Measurements from ENCODE around the gene FANCL. TPM values are rescaled to one million over a fixed set of nuclear protein-coding genes. Genes with fewer than 3 reads are reported as not detected.
"Not testable (repeated sequence)": the region's sequence is repeated elsewhere in the genome, so short reads cannot be mapped to it uniquely, and the experiment has no call there.

Gene FANCL
- polyA plus RNA-seq, 1 experiment: 18.8 TPM

- Histone ChIP-seq H3K27ac (ENCODE audit: low read depth, low read length) (no peak overlapping the region), H3K9me3 (ENCODE audit: control insufficient read depth, insufficient read depth, low read length) (no peaks in the 10 kb centered on the region), H3K4me3 (ENCODE audit: low read depth, low read length) (no peak overlapping the region), H3K27me3 (ENCODE audit: control insufficient read depth, insufficient read depth, low read length) (no peaks in the 10 kb centered on the region)
- ChIA-PET CTCF (no interaction called here), POLR2A (interaction anchor here (0.8 kb wide), 1 partner anchor 14 kb away, joined by 3 read pairs; the partner anchor contains the start of gene FANCL)
- no peak for TF ChIP-seq CTCF (IDR thresholded peaks at IDR 0.05; ENCODE audit: low read depth, low read length)
- DNase-seq (ENCODE audit: low read depth, low spot score): no peak
Observed at GRCh38 chr2:58227171-58227917, 13.8 kb downstream of the FANCL start.

GRCh38 chr2:58221909-58222308 is 19.2 kb downstream of the FANCL start:
- ChIA-PET POLR2A (no interaction called here), CTCF (interaction anchor here (0.8 to 1.4 kb wide), 2 partner anchors 14 to 316 kb away, joined by 3 read pairs; no protein-coding TSS in a partner anchor)
- H3K4me3 ChIP-seq (ENCODE audit: low read depth, low read length): no peak overlapping the region
- no peaks in the 10 kb centered on the region for H3K27me3 ChIP-seq (ENCODE audit: control insufficient read depth, insufficient read depth, low read length)
- no peak for TF ChIP-seq CTCF (IDR thresholded peaks at IDR 0.05; ENCODE audit: low read depth, low read length)
- H3K27ac ChIP-seq (ENCODE audit: low read depth, low read length): no peak overlapping the region
- no peaks in the 10 kb centered on the region for H3K9me3 ChIP-seq (ENCODE audit: control insufficient read depth, insufficient read depth, low read length)
- DNase-seq (ENCODE audit: low read depth, low spot score): no peak

- POLR2A ChIA-PET: no interaction called here
Observed at GRCh38 chr2:58215429-58215828, 25.7 kb downstream of the FANCL start.

GRCh38 chr2:58210951-58211568 is 30.1 kb downstream of the FANCL start:
- H3K27ac ChIP-seq (ENCODE audit: low read depth, low read length); POLR2A ChIA-PET; H3K27me3 ChIP-seq (ENCODE audit: control insufficient read depth, insufficient read depth, low read length); DNase-seq (ENCODE audit: low read depth, low spot score); H3K4me3 ChIP-seq (ENCODE audit: low read depth, low read length); H3K9me3 ChIP-seq (ENCODE audit: control insufficient read depth, insufficient read depth, low read length); CTCF ChIA-PET: not testable (repeated sequence)

More at GRCh38 chr2:58215429-58215828, 25.7 kb downstream of the FANCL start:
- Histone ChIP-seq H3K4me3 (ENCODE audit: low read depth, low read length) (no peak overlapping the region), H3K27me3 (ENCODE audit: control insufficient read depth, insufficient read depth, low read length) (no peaks in the 10 kb centered on the region), H3K27ac (ENCODE audit: low read depth, low read length) (no peak overlapping the region), H3K9me3 (ENCODE audit: control insufficient read depth, insufficient read depth, low read length) (peaks cover 7% of the 10 kb centered on the region)
- no peak for TF ChIP-seq CTCF (IDR thresholded peaks at IDR 0.05; ENCODE audit: low read depth, low read length)
- CTCF ChIA-PET: interaction anchor here (0.6 to 1.5 kb wide), 2 partner anchors 11 to 139 kb away, joined by 3 read pairs; no protein-coding TSS in a partner anchor
- DNase-seq (ENCODE audit: low read depth, low spot score): no peak

- Histone ChIP-seq H3K4me3 (ENCODE audit: low read depth, low read length) (no peak overlapping the region), H3K27me3 (ENCODE audit: control insufficient read depth, insufficient read depth, low read length) (no peaks in the 10 kb centered on the region), H3K9me3 (ENCODE audit: control insufficient read depth, insufficient read depth, low read length) (peaks cover 7% of the 10 kb centered on the region), H3K27ac (ENCODE audit: low read depth, low read length) (no peak overlapping the region)
- TF ChIP-seq CTCF (IDR thresholded peaks at IDR 0.05; ENCODE audit: low read depth, low read length): no peak
- ChIA-PET CTCF (interaction anchor here (1.6 kb wide), 1 partner anchor 10 kb away, joined by 6 read pairs; no protein-coding TSS in a partner anchor), POLR2A (no interaction called here)
- DNase-seq (ENCODE audit: low read depth, low spot score): no peak
Observed at GRCh38 chr2:58207189-58207588, 33.9 kb downstream of the FANCL start.
